ENCODE data around the gene PHF3. TPM values are rescaled to one million over a fixed set of nuclear protein-coding genes. Genes with fewer than 3 reads are reported as not detected.

Gene PHF3
- total RNA-seq, 2 experiments from 2014 or later, result 54.8 to 92.5 TPM

DNA sequence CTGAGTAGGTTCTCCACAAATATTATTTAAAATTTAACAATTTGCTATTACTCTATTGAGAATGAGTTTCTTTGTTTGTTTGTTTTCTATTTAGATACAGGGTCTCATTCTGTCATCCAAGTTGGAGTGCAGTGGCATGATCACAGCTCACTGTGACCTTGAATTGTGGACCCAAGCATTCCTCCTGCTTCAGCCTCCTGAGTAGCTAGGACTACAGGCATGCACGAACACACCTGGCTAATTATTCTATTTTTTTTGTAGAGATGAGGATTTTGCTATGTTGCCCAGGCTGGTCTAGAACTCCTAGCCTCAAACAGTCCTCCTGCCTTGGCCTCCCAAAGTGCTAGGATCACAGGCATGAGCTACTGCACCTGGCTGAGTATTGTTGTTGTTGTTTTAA lies 122.2 kb downstream of the PHF3 start:
- Histone ChIP-seq H3K27ac (ENCODE audit: low read depth, low read length, poor library complexity, severe bottlenecking) (no peak overlapping the region), H3K9me3 (ENCODE audit: low read length) (no peaks in the 10 kb centered on the region), H2AFZ (ENCODE audit: low read length) (no peak overlapping the region), H3K4me2 (ENCODE audit: low read length) (no peak overlapping the region), H3K4me1 (ENCODE audit: insufficient read depth, low read length, poor library complexity, severe bottlenecking) (no peaks in the 10 kb centered on the region), H4K20me1 (ENCODE audit: insufficient read depth, low read length) (no peaks in the 10 kb centered on the region), H3K79me2 (ENCODE audit: insufficient read depth, low read depth, low read length) (no peaks in the 10 kb centered on the region), H3K9me2 (ENCODE audit: insufficient read depth, low read length) (no peaks in the 10 kb centered on the region; the same call in 1 of the 2 replicates), H3K4me3 (ENCODE audit: low read depth, low read length, poor library complexity, severe bottlenecking) (no peak overlapping the region), H3K36me3 (ENCODE audit: insufficient read depth, low read length) (no peaks in the 10 kb centered on the region)
- TF ChIP-seq, protein P1, sequence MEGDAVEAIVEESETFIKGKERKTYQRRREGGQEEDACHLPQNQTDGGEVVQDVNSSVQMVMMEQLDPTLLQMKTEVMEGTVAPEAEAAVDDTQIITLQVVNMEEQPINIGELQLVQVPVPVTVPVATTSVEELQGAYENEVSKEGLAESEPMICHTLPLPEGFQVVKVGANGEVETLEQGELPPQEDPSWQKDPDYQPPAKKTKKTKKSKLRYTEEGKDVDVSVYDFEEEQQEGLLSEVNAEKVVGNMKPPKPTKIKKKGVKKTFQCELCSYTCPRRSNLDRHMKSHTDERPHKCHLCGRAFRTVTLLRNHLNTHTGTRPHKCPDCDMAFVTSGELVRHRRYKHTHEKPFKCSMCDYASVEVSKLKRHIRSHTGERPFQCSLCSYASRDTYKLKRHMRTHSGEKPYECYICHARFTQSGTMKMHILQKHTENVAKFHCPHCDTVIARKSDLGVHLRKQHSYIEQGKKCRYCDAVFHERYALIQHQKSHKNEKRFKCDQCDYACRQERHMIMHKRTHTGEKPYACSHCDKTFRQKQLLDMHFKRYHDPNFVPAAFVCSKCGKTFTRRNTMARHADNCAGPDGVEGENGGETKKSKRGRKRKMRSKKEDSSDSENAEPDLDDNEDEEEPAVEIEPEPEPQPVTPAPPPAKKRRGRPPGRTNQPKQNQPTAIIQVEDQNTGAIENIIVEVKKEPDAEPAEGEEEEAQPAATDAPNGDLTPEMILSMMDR (conservative IDR thresholded peaks at IDR 0.05; ENCODE audit: low read length), result no peak
- no peak for TF ChIP-seq EZH2phosphoT487 (IDR thresholded peaks at IDR 0.05; ENCODE audit: borderline replicate concordance, low read depth, low read length)
- no peak for DNase-seq (ENCODE audit: low spot score)
- BruUV-seq (replicated peaks), result no TSS peak
- CTCF ChIA-PET (ENCODE audit: unreplicated experiment), result no interaction called here
- POLR2A ChIA-PET, result interaction anchor here (1.0 kb wide), 1 partner anchor 102 kb away, joined by 4 read pairs; no protein-coding TSS in a partner anchor
- intact Hi-C loops (cut with micrococcal nuclease; ENCODE audit: unreplicated experiment), result no loop called here

DNA sequence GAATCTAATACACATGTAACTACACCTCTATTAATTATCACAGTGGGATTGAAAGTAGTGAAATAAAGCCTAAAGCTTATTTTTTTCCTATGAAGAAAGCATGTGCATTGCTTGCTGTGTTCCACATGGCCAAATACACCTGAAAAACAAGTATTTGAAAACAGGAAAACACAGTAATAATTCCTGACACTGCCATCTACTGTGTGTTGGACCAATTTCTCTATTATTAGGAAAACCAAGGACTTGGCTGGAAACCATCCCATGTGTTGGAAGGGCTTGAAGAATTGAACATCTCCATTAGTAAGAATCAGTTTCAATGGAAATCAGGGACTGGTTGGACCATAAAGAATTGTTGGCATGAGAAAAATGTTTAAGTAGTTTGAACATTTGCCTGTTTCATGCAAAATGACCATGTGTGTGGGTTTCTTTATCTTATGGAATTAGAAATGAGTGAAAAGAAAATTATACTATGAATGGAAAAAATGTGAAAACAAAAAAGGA lies 124.1 kb downstream of the PHF3 start:
- no peak for DNase-seq (ENCODE audit: low spot score)
- Histone ChIP-seq H2AFZ (ENCODE audit: low read length) (no peak overlapping the region), H3K27ac (ENCODE audit: low read depth, low read length, poor library complexity, severe bottlenecking) (no peak overlapping the region), H4K20me1 (ENCODE audit: insufficient read depth, low read length) (no peaks in the 10 kb centered on the region), H3K4me2 (ENCODE audit: low read length) (no peak overlapping the region), H3K79me2 (ENCODE audit: insufficient read depth, low read depth, low read length) (no peaks in the 10 kb centered on the region), H3K9me3 (ENCODE audit: low read length) (no peaks in the 10 kb centered on the region), H3K36me3 (ENCODE audit: insufficient read depth, low read length) (no peaks in the 10 kb centered on the region), H3K4me3 (ENCODE audit: low read depth, low read length, poor library complexity, severe bottlenecking) (no peak overlapping the region), H3K9me2 (ENCODE audit: insufficient read depth, low read length) (no peaks in the 10 kb centered on the region), H3K4me1 (ENCODE audit: insufficient read depth, low read length, poor library complexity, severe bottlenecking) (no peaks in the 10 kb centered on the region)
- POLR2A ChIA-PET, result interaction anchor here (0.8 to 0.9 kb wide), 3 partner anchors 9 to 162 kb away, joined by 3 read pairs; no protein-coding TSS in a partner anchor
- TF ChIP-seq, protein P1 (conservative IDR thresholded peaks at IDR 0.05; ENCODE audit: low read length), result no peak; the same call in 1 of the 2 replicates
- TF ChIP-seq EZH2phosphoT487 (IDR thresholded peaks at IDR 0.05; ENCODE audit: borderline replicate concordance, low read depth, low read length), result no peak
- intact Hi-C loops (cut with micrococcal nuclease; ENCODE audit: unreplicated experiment), result no loop called here
- BruUV-seq (replicated peaks), result no TSS peak
- CTCF ChIA-PET (ENCODE audit: unreplicated experiment), result no interaction called here

DNA sequence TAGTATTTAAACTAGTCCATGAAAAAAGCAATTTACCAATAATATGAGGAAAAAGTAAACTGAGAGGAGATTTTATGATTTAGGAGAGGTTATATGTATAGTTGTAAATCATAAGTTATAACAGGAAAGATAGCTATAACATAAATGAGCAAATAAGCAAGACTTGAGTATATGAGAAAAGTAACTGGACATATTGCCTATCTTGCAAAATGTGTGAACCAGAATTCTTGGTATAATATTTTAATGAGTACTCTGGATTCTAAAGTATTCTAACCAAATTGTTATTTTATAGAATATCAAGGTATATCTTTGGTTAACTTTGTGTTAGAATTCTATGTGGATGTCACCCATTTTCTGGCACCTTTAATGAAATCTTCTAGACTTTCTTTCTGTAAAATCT lies 124.6 kb downstream of the PHF3 start:
- Histone ChIP-seq H2AFZ (ENCODE audit: low read length) (no peak overlapping the region), H3K27ac (ENCODE audit: low read depth, low read length, poor library complexity, severe bottlenecking) (no peak overlapping the region), H4K20me1 (ENCODE audit: insufficient read depth, low read length) (no peaks in the 10 kb centered on the region), H3K4me2 (ENCODE audit: low read length) (no peak overlapping the region), H3K4me1 (ENCODE audit: insufficient read depth, low read length, poor library complexity, severe bottlenecking) (no peaks in the 10 kb centered on the region), H3K4me3 (ENCODE audit: low read depth, low read length, poor library complexity, severe bottlenecking) (no peak overlapping the region), H3K9me3 (ENCODE audit: low read length) (no peaks in the 10 kb centered on the region), H3K9me2 (ENCODE audit: insufficient read depth, low read length) (no peaks in the 10 kb centered on the region), H3K36me3 (ENCODE audit: insufficient read depth, low read length) (no peaks in the 10 kb centered on the region), H3K79me2 (ENCODE audit: insufficient read depth, low read depth, low read length) (no peaks in the 10 kb centered on the region)
- ChIA-PET POLR2A (interaction anchor here (0.8 kb wide), 2 partner anchors 56 to 162 kb away, joined by 3 read pairs; no protein-coding TSS in a partner anchor), CTCF (ENCODE audit: unreplicated experiment) (no interaction called here)
- intact Hi-C loops (cut with micrococcal nuclease; ENCODE audit: unreplicated experiment), result no loop called here
- no TSS peak for BruUV-seq (replicated peaks)
- DNase-seq (ENCODE audit: low spot score), result no peak
- TF ChIP-seq, protein P1 (conservative IDR thresholded peaks at IDR 0.05; ENCODE audit: low read length), result no peak
- no peak for TF ChIP-seq EZH2phosphoT487 (IDR thresholded peaks at IDR 0.05; ENCODE audit: borderline replicate concordance, low read depth, low read length)

Data from OCI-LY7 (cell line).